Calu3 (cell line): ENCODE measurements around the gene RHBG. TPM values are rescaled to one million over a fixed set of nuclear protein-coding genes. Genes with fewer than 3 reads are reported as not detected.

Experiments used
- BruUV-seq: library from RNA; stranded (reverse); fragments of 400-500 nt; replicated peaks from 2 replicates; lab custom pipeline; 2021; lab: Mats Ljungman, UMichigan
- CTCF ChIA-PET: fragments of 300-600 bp; sonication (Branson Sonifier 250); formaldehyde crosslinking; loops from one replicate; lab custom pipeline; 2022; ENCODE audit warnings: antibody characterized with exemption; lab: Charles Lee
- DNase-seq: peaks from one replicate; pipeline ENCODE4 v3.0.0; 2022
- H3K27ac Mint-ChIP-seq: one replicate; pipeline ENCODE4 v1.8.0; 2022; ENCODE audit warnings: mixed read lengths; ENCODE audit not compliant: unreplicated experiment
- H3K27me3 Mint-ChIP-seq: one replicate; pipeline ENCODE4 v1.8.0; 2022; ENCODE audit warnings: mixed read lengths; ENCODE audit not compliant: unreplicated experiment
- H3K36me3 Mint-ChIP-seq: one replicate; pipeline ENCODE4 v1.8.0; 2022; ENCODE audit warnings: mild to moderate bottlenecking, moderate library complexity, mixed read lengths; ENCODE audit not compliant: insufficient read depth, unreplicated experiment
- H3K4me1 Mint-ChIP-seq: one replicate; pipeline ENCODE4 v1.8.0; 2022; ENCODE audit warnings: mild to moderate bottlenecking, low read depth, mixed read lengths; ENCODE audit not compliant: unreplicated experiment
- H3K4me3 Mint-ChIP-seq: one replicate; pipeline ENCODE4 v1.8.0; 2022; ENCODE audit warnings: mild to moderate bottlenecking, low read depth, moderate library complexity, mixed read lengths; ENCODE audit not compliant: unreplicated experiment
- H3K9me3 Mint-ChIP-seq: one replicate; pipeline ENCODE4 v1.8.0; 2022; ENCODE audit warnings: low read depth, mixed read lengths; ENCODE audit not compliant: unreplicated experiment
- CTCF ChIP-seq: fragments of 200-600 bp; IDR thresholded peaks from one replicate; pipeline ENCODE4 v1.8.0; 2022; ENCODE audit warnings: antibody characterized with exemption; ENCODE audit not compliant: unreplicated experiment
- intact Hi-C: fragments of 100-400 bp; cut with micrococcal nuclease; formaldehyde crosslinking; loops from one replicate; pipeline ENCODE4 v1.10.0; 2022; ENCODE audit not compliant: unreplicated experiment
- total RNA-seq: library from RNA; stranded (reverse); gene quantifications from 2 replicates; pipeline ENCODE4 v1.2.3, GENCODE V29; 2022

The RHBG gene
- total RNA-seq, 1 experiment from 2014 or later: 0.26 TPM

DNA sequence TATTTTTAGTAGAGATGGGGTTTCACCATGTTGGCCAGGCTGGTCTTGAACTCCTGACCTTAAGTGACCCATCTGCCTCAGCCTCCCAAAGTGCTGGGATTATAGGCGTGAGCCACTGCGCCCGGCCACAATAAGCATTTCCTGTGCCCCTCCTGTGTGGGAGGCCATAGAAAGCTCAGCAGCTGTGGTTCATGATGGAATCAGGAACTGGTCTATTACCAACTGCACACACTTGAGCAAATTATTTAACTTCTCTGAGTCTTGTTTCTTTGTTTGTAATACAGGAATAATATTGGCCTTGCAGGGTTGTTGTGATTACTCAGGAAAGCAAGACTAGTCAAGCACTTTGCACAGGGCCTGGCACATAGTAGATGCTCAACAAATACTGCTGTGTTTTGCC is 15.0 kb downstream of the RHBG start:
- Mint-ChIP-seq H3K36me3 (no peaks in the 10 kb centered on the region), H3K27me3 (peaks cover 43% of the 10 kb centered on the region), H3K4me1 (no peaks in the 10 kb centered on the region), H3K27ac (no peak overlapping the region), H3K9me3 (no peaks in the 10 kb centered on the region), H3K4me3 (no peak overlapping the region)
- no TSS peak for BruUV-seq
- DNase-seq: no peak
- intact Hi-C loops: no loop called here
- CTCF ChIA-PET: interaction anchor here (0.6 to 2.1 kb wide), 4 partner anchors 58 to 1027 kb away, joined by 4 to 21 read pairs (median 6); no protein-coding TSS in a partner anchor
- TF ChIP-seq CTCF: no peak

- CTCF ChIA-PET: interaction anchor here (0.6 to 3.7 kb wide), 5 partner anchors 57 to 1028 kb away, joined by 4 to 163 read pairs (median 6); no protein-coding TSS in a partner anchor
- Mint-ChIP-seq H3K4me1 (no peaks in the 10 kb centered on the region), H3K9me3 (no peaks in the 10 kb centered on the region), H3K4me3 (no peak overlapping the region), H3K27ac (no peak overlapping the region), H3K36me3 (no peaks in the 10 kb centered on the region), H3K27me3 (peaks cover 50% of the 10 kb centered on the region)
- TF ChIP-seq CTCF: no peak
- no TSS peak for BruUV-seq
- DNase-seq: no peak
- intact Hi-C loops: loop anchor here (1.0 kb wide), 1 partner anchor 60 kb away; no protein-coding TSS in a partner anchor
Observed at GRCh38 chr1:156384658-156385057, 15.6 kb downstream of the RHBG start.

- H3K4me3 Mint-ChIP-seq: no peak overlapping the region
- no peaks in the 10 kb centered on the region for H3K4me1 Mint-ChIP-seq
- H3K36me3 Mint-ChIP-seq: no peaks in the 10 kb centered on the region
- no peaks in the 10 kb centered on the region for H3K9me3 Mint-ChIP-seq
- H3K27me3 Mint-ChIP-seq: peaks cover 59% of the 10 kb centered on the region
- DNase-seq: peak; percentile 67
- no TSS peak for BruUV-seq
- no peak overlapping the region for H3K27ac Mint-ChIP-seq
- intact Hi-C loops: loop anchor here (1.0 kb wide), 1 partner anchor 59 kb away; no protein-coding TSS in a partner anchor
- TF ChIP-seq CTCF: peak; percentile 100
- CTCF ChIA-PET: interaction anchor here (0.5 to 3.7 kb wide), 51 partner anchors 9 to 577 kb away, joined by 3 to 163 read pairs (median 4); partner anchors contain the start of genes MEF2D, NAXE, RHBG and SMG5
Observed at GRCh38 chr1:156385534-156386031, 16.6 kb downstream of the RHBG start.

DNA sequence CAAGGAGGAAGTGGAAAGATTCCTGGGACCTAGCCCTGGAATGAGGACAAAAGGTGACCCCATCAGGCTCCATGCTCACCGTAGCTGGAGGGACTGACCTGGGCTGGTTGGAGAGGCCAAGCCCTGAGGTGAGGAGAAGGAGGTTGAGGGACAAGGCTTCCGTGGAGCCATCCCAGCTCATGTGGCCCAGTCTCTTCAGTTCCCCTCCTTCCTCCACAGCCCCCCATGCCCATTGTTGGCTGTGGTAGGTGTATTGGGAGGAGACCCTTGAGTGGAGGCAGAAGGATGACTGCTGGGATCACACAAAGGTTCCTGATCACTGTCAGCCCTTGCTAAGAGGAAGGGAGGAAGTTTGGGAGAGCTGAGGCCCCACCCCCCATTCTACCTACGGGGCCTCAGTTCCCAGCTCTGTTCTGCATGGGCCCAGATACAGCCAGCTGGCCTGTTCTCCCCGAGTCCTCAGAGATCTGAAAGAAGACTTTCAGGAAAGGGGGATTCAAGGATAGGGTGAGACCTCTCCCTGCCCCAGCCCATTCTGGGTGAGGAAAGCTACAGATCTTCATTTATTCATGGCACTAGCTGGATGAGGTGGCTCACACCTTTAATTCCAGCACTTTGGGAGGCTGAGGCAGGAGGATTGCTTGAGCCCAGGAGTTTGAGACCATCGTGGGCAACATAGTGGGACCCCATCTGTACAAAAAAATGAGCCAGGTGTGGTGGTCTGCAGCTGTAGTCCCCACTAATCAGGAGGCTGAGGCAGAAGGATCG is 17.3 kb downstream of the RHBG start:
- no peak for DNase-seq
- peaks cover 59% of the 10 kb centered on the region for H3K27me3 Mint-ChIP-seq
- intact Hi-C loops: no loop called here
- H3K4me1 Mint-ChIP-seq: no peaks in the 10 kb centered on the region
- CTCF ChIA-PET: interaction anchor here (0.5 to 3.7 kb wide), 50 partner anchors 8 to 576 kb away, joined by 3 to 163 read pairs (median 4); partner anchors contain the start of genes MEF2D, NAXE, RHBG and SMG5
- no peaks in the 10 kb centered on the region for H3K36me3 Mint-ChIP-seq
- no peaks in the 10 kb centered on the region for H3K9me3 Mint-ChIP-seq
- no peak overlapping the region for H3K4me3 Mint-ChIP-seq
- BruUV-seq: no TSS peak
- H3K27ac Mint-ChIP-seq: no peak overlapping the region
- TF ChIP-seq CTCF: no peak
